Thyroid gland (tissue), 4 donors: ENCODE data around the gene OR4C45.

ENCODE experiments used
- CTCF ChIP-seq, 6 experiments: fragments of 200-600 bp in 3 of 6; fragments of 450-650 bp in 3 of 6; sonication (generic) in 3 of 6; IDR thresholded peaks; one replicate each; pipeline ENCODE4 v1.5.1; 2016 to 2019; ENCODE audit warnings: antibody characterized with exemption in 6 of 6, mild to moderate bottlenecking in 2 of 6, inconsistent platforms in 1 of 6, moderate library complexity in 1 of 6
- POLR2A ChIP-seq, 2 donors: fragments of 450-650 bp; IDR thresholded peaks; one replicate each; pipeline ENCODE4 v1.6.1; 2017; ENCODE audit warnings: antibody characterized with exemption in 2 of 2, mild to moderate bottlenecking in 2 of 2, moderate library complexity in 1 of 2

- TF ChIP-seq CTCF (IDR thresholded peaks at IDR 0.05) (no peak), POLR2A (IDR thresholded peaks at IDR 0.05) (no peak)
Observed at GRCh38 chr11:50078001-50078400, 45.3 kb downstream of the OR4C45 start.
